Right cardiac atrium (tissue), 5 donors: ENCODE results near the gene BMI1. TPM values are rescaled to one million over a fixed set of nuclear protein-coding genes. Genes with fewer than 3 reads are reported as not detected.
"Not testable (repeated sequence)": the region's sequence is repeated elsewhere in the genome, so short reads cannot be mapped to it uniquely, and the experiment has no call there.

Experiments
- ATAC-seq, 2 donors: fragments of 200-7000 bp; cut with Tn5 transposase; one replicate each; pipeline versions ENCODE4 v1.8.0 to v1.9.1; 2020; ENCODE audit warnings: moderate library complexity in 2 of 2, mild to moderate bottlenecking in 1 of 2
- DNase-seq, 3 donors: peaks; one replicate each; pipeline ENCODE4 v3.0.0-alpha.2; 2020
- H3K27ac ChIP-seq: one replicate; pipeline ENCODE4 v1.5.1; 2013; ENCODE audit warnings: mild to moderate bottlenecking, low read length, control low read depth, moderate library complexity
- H3K27me3 ChIP-seq: one replicate; pipeline ENCODE4 v1.6.1; 2013; ENCODE audit not compliant: control insufficient read depth, insufficient read depth
- H3K4me1 ChIP-seq: one replicate; pipeline ENCODE4 v1.6.1; 2013; ENCODE audit warnings: low read length; ENCODE audit not compliant: control insufficient read depth, insufficient read depth
- H3K4me3 ChIP-seq: one replicate; pipeline ENCODE4 v1.5.1; 2013; ENCODE audit warnings: low read length, control low read depth
- H3K9me3 ChIP-seq: one replicate; pipeline ENCODE4 v1.6.1; 2013; ENCODE audit warnings: low read length; ENCODE audit not compliant: control insufficient read depth
- WGBS: extraction: QIAGEN DNeasy Blood & Tissue Kit; methylation state at CpG from one replicate; pipeline ENCODE4 v1.1.7; 2013; 5-methylcytosine and 5-hydroxymethylcytosine counted together
- intact Hi-C, 4 donors: fragments of 100-400 bp; cut with DNase I; formaldehyde crosslinking; loops; one replicate each; pipeline versions ENCODE4 v1.11.0 to v1.14.0; 2022 to 2023
- polyA plus RNA-seq: library from polyadenylated mRNA; stranded (reverse); fragments of 200-250 nt; gene quantifications from one replicate; pipeline ENCODE4 v1.2.3, GENCODE V29; 2013
- total RNA-seq, 4 donors: library from RNA; stranded (reverse); fragmentation: NEBNext Ultra II Directional; extraction: Animal tissue kit (Norgen Biotek cat#: 25700); gene quantifications; one replicate each; pipeline ENCODE4 v1.2.1, GENCODE V29; 2021
- donor health status: healthy with polysubstance abuse.
- donor health status: DM: no; HTN: yes; CAD: no.
- donor health status: DM: no; HTN: no; CAD: no.
- donor health status: DM: no; HTN: yes; CAD: no; lungs with severe emphysema.
- donor health status: DM: yes; HTN: yes; CAD: no.

Gene BMI1
- total and polyA plus RNA-seq, 5 donors, result 17.0 to 41.1 (median 37.5) TPM

DNA sequence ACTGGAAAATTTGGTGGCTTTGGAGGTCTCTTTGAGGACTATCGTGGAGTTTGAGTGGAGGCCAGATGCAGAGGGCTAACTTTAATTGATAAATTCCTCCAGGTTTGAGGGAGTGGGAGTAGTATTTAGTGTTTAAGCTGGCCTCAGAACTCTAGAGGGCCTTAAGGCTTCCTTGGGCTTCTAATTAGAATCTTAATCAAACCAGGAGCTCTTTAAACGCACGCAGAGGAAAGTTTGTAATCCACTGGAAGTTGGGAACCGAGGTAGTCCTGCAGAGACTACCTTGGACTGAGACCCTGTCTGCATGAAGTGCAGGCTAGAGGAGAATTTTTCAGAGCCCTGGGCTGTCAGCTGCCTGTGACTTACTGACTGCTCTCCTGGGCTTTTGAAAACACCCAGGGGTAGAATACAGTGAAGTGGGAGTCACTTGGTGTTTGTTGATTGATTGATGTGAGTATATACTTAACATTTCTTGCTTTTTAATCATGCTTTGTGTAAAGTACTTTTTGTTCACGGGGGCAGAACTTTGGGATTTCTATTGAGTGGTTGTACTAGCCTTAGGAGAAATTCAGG lies 30.3 kb downstream of the BMI1 start:
- no peak for ATAC-seq
- intact Hi-C loops, result loop anchor here in 1 of 4 donors (10.0 kb wide), 1 partner anchor 84 kb away; no protein-coding TSS in a partner anchor
- Histone ChIP-seq H3K27ac (no peak overlapping the region), H3K4me3 (no peak overlapping the region), H3K4me1 (no peaks in the 10 kb centered on the region), H3K27me3 (no peaks in the 10 kb centered on the region), H3K9me3 (no peaks in the 10 kb centered on the region)
- DNase-seq, result no peak
- 91% methylated on average over 5 of the region's 5 CpGs for WGBS

DNA sequence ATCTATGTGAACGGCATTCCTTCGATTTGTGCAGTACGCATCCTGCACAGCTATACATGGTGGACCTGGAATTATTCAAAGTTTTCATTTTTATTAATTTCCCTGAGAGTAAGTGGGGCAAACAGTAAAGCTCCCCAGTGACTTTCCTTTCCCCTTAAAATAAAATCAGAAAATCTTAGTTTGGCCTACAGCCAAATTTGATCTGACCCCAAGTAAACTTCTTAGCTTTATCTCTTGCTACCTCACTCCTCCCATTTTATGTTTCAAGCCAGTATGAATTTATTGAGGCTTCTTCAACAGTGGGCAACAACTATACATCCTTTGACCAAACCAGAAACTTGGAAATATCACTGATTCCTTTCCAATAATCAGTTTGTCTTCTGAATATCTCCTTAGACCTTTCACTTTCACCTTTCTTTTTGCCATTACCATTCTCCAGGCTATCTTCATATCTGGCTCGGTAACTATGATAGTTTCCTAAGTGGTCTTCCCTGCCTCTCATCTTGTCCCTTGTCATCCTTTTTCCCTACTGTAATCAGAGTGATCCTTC lies 35.5 kb downstream of the BMI1 start:
- 80% methylated on average over 4 of the region's 4 CpGs for WGBS
- no peak for DNase-seq
- intact Hi-C loops, result loop anchor here in 1 of 4 donors (10.0 kb wide), 1 partner anchor 78 kb away; no protein-coding TSS in a partner anchor
- Histone ChIP-seq H3K27me3 (no peaks in the 10 kb centered on the region), H3K4me1 (no peaks in the 10 kb centered on the region), H3K9me3 (no peaks in the 10 kb centered on the region), H3K27ac (no peak overlapping the region), H3K4me3 (no peak overlapping the region)
- no peak for ATAC-seq

DNA sequence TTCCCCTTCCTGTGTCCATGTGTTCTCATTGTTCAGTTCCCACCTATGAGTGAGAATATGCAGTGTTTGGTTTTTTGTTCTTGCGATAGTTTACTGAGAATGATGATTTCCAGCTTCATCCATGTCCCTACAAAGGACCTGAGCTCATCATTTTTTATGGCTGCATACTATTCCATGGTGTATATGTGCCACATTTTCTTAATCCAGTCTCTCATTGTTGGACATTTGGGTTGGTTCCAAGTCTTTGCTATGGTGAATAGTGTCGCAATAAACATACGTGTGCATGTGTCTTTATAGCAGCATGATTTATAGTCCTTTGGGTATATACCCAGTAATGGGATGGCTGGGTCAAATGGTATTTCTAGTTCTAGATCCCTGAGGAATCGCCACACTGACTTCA lies 36.9 kb downstream of the BMI1 start:
- not testable (repeated sequence) for H3K9me3 ChIP-seq, H3K27ac ChIP-seq, H3K4me3 ChIP-seq, H3K4me1 ChIP-seq, ATAC-seq, H3K27me3 ChIP-seq, DNase-seq
- intact Hi-C loops, result loop anchor here in 1 of 4 donors (10.0 kb wide), 1 partner anchor 77 kb away; no protein-coding TSS in a partner anchor
- WGBS, result 94% methylated on average over 3 of the region's 4 CpGs

DNA sequence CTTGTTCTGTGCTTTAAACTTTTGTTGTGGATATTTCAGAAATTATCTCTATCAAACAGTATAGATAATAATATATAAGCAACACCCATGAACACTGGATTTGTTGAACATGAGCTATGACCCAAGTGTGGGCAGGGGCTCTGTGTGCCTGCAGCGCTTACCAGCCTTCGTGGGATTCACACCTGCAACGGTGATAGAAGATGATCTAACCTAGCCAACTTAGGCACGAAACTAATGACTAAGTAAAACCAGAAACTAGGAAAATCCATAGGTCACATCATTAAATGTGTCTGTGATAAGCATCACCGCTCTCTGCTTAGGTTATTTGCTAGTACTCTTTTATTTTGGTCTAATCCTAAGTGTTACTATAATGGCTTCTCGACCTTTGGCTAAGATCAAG lies 42.4 kb downstream of the BMI1 start:
- no peaks in the 10 kb centered on the region for H3K9me3 ChIP-seq
- no peaks in the 10 kb centered on the region for H3K4me1 ChIP-seq
- no peak overlapping the region for H3K4me3 ChIP-seq
- intact Hi-C loops, result no loop called here
- H3K27me3 ChIP-seq, result no peaks in the 10 kb centered on the region
- ATAC-seq (no peak), DNase-seq (no peak)
- 89% methylated on average over 6 of the region's 6 CpGs for WGBS
- H3K27ac ChIP-seq, result no peak overlapping the region

DNA sequence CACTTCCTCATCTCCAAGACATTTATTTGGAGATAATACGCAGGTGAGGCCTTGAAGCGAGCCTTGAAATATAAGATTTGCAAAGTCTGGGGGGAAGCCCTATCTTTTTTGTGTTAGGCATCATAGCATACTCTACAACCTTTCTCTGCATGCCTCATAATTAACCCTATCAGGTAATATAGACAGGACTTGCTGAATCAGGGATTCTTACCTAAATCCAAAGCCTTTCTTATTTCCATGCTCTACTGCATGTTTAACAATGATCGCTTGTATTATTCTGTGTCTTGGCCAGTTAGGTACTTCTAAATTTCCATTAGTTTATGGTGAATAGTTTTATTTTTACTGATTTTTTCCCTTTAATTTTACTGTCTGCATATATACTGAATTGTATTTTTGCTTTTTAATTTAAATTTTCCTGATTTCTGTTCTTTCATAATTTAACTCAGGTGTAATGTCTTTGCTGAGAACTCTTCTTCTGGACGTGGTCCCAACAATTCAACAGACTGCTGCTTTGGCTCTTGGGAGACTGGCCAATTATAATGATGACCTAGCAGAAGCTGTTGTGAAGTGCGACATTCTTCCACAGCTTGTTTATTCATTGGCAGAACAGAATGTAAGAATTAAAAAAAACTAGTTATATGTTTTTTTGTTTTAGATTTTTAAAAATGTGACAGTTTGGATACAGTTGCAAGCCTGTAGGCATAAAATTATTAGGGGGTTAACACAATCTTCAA lies 43.7 kb downstream of the BMI1 start:
- ATAC-seq, result no peak
- Histone ChIP-seq H3K27ac (no peak overlapping the region), H3K27me3 (no peaks in the 10 kb centered on the region), H3K4me1 (no peaks in the 10 kb centered on the region), H3K4me3 (no peak overlapping the region), H3K9me3 (no peaks in the 10 kb centered on the region)
- DNase-seq, result no peak
- WGBS, result 80% methylated on average over 5 of the region's 5 CpGs
- intact Hi-C loops, result no loop called here

DNA sequence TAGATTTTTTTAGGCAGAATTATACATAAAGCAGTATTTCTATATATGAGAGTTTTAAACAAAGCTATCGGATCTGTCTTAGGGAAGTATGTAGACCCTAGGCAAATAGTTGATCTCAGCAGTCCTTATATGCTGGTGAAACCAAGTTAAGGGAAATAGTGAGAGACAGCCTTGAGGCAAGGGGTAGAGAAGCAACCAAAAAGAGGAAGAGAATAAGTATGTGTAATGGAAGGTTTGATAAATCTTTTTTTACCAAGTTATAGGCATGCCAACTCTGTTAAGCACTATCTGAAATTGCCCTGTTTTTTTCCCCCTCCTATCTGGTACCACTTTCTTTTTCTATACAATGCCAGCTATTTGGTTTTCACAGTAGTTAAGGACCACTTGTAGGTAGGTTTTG lies 44.3 kb downstream of the BMI1 start:
- ATAC-seq, result peak in 1 of 2 donors; percentile 60

DNA sequence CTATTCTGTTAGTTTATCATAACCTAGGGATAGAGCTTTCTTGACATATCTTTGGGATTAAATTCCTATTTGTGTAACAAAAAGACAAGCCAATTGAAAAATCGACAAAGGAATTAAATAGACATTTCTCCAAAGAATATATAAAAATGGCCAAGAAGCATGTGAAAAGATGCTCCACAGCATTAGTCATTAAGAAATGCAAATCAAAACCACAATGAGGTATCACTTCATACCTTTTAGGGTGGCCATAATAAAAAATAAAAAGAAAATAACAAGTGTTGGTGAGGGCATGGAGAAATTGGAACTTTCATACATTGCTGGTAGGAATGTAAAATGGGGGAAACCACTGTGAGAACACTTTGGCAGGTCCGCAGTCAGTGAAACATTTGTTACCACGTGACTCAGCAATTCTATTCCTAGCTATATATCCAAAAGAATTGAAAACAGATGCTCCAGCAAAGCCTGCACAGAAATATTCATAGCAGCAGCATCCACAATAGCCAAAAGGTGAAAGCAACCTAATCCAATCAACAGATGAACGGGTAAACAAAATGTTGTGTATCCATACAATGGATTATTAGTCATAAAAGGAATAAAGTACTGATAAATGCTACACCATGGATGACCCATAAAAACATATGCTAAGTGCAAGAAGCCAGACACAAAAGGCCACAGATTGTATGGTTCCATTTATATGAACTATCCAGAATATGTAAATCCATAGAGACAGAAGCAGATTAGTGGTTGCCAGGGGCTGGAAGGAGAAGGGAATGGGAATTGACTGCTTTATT lies 44.9 kb downstream of the BMI1 start:
- Histone ChIP-seq H3K9me3 (no peaks in the 10 kb centered on the region), H3K4me1 (no peaks in the 10 kb centered on the region), H3K4me3 (no peak overlapping the region), H3K27me3 (no peaks in the 10 kb centered on the region), H3K27ac (no peak overlapping the region)
- intact Hi-C loops, result no loop called here
- WGBS, result 88% methylated on average over 4 of the region's 4 CpGs
- ATAC-seq (no peak), DNase-seq (no peak)

More for the DNA sequence above, 44.3 kb downstream of the BMI1 start:
- Histone ChIP-seq H3K4me3 (no peak overlapping the region), H3K27ac (no peak overlapping the region), H3K27me3 (no peaks in the 10 kb centered on the region), H3K9me3 (no peaks in the 10 kb centered on the region), H3K4me1 (no peaks in the 10 kb centered on the region)
- DNase-seq, result no peak
- 87% methylated on average over 1 of the region's 1 CpG for WGBS
- intact Hi-C loops, result no loop called here

DNA sequence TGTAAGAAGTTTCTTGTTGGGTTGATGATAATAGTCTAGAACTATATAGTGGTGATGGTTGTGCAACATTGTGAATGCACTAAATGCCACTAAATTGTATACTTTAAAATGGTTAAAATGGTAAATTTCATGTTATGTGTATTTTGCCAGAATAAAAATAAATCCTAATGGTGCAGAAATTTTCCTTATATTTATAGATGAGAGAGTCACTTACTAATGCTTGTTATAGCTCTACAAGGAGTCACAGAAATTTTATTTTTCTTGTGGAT lies 45.5 kb downstream of the BMI1 start:
- ATAC-seq, result no peak
- intact Hi-C loops, result no loop called here

DNA sequence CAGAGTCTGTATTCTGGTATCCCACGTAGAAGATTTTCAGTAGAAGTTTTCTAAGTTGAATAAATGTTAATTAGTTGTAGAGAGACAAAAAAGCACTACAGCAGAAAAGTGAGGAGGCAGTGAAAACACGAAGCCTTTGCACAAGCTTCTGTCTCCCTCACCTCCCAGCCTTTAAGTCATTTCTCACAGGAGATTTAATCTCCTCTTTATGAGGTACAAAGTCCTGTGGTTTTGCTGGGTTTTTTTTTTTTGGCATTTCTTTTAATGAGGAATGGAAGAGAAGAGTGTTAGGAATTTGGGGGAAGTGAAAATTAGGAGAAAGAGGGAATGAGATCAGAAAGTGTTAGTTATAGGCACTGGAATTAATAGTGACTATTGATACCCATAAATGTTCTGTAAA lies 45.9 kb downstream of the BMI1 start:
- 66% methylated on average over 2 of the region's 2 CpGs for WGBS
- Histone ChIP-seq H3K27me3 (no peaks in the 10 kb centered on the region), H3K4me3 (no peak overlapping the region), H3K9me3 (no peaks in the 10 kb centered on the region), H3K27ac (no peak overlapping the region), H3K4me1 (no peaks in the 10 kb centered on the region)
- intact Hi-C loops, result no loop called here
- DNase-seq, result no peak
- ATAC-seq, result no peak

More for the DNA sequence above, 45.5 kb downstream of the BMI1 start:
- no peak overlapping the region for H3K27ac ChIP-seq
- no peaks in the 10 kb centered on the region for H3K9me3 ChIP-seq
- H3K4me1 ChIP-seq, result no peaks in the 10 kb centered on the region
- DNase-seq, result no peak
- no peak overlapping the region for H3K4me3 ChIP-seq
- H3K27me3 ChIP-seq, result no peaks in the 10 kb centered on the region

DNA sequence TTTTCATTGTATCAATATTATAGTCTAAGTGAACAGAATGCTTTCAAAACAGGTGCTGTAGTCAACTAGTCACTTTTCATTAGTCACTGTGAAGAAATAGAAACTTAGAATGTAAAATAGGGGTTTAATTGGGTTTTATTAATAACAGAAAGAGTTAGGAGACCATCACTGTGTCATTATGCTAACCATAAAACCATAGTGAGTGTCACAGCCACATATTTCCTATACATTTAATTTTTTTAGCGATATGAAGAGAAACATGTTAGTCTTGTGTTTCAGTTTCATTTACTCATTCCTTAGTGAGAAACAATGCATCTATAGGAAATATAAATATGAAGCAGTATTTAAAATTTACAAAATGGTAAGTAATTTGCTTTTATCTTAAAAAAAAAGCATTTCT lies 46.6 kb downstream of the BMI1 start:
- Histone ChIP-seq H3K4me1 (no peaks in the 10 kb centered on the region), H3K9me3 (no peaks in the 10 kb centered on the region), H3K27me3 (no peaks in the 10 kb centered on the region), H3K27ac (no peak overlapping the region), H3K4me3 (no peak overlapping the region)
- no peak for DNase-seq
- WGBS, result 88% methylated on average over 1 of the region's 1 CpG
- no peak for ATAC-seq
- intact Hi-C loops, result no loop called here

DNA sequence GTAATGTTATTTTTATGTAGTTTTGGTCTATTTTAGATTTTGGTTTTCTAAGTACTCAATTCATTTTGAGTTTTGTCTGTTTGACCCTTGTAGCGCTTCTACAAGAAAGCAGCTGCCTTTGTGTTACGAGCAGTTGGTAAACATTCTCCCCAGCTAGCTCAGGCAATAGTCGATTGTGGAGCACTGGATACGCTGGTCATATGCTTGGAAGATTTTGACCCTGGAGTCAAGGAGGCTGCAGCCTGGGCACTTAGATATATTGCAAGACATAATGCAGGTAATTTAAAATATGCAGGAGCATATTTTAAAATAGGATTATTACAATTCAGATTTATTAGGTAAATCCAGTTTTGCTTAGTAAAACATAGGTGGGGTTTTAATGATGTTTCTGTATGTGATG lies 47.5 kb downstream of the BMI1 start:
- no peaks in the 10 kb centered on the region for H3K27me3 ChIP-seq
- H3K27ac ChIP-seq, result no peak overlapping the region
- H3K9me3 ChIP-seq, result no peaks in the 10 kb centered on the region
- no peaks in the 10 kb centered on the region for H3K4me1 ChIP-seq
- ATAC-seq (no peak), DNase-seq (no peak)
- WGBS, result 98% methylated on average over 4 of the region's 4 CpGs
- no peak overlapping the region for H3K4me3 ChIP-seq
- intact Hi-C loops, result no loop called here
